ENCODE measurements around the gene NGLY1. TPM values are rescaled to one million over a fixed set of nuclear protein-coding genes. Genes with fewer than 3 reads are reported as not detected.

NGLY1 gene
- total RNA-seq, 1 experiment from 2014 or later, result 29.4 TPM

GRCh38 chr3:25707268-25707926 lies 75.8 kb downstream of the NGLY1 start:
- Histone ChIP-seq H3K27ac (ENCODE audit: low read depth, low read length) (no peak overlapping the region), H3K4me1 (ENCODE audit: control insufficient read depth in 1 of 2, insufficient read depth in 2 of 2, low read length in 2 of 2) (no peaks in the 10 kb centered on the region), H3K4me2 (ENCODE audit: low read length) (no peak overlapping the region), H2AFZ (ENCODE audit: low read depth, low read length, poor library complexity, severe bottlenecking) (no peak overlapping the region), H3K9ac (ENCODE audit: low read length) (no peak overlapping the region), H3K4me3 (replicated peaks in 1 of 2; ENCODE audit: low read depth in 1 of 2, low read length in 2 of 2) (no peak overlapping the region), H3K79me2 (ENCODE audit: insufficient read depth, low read length) (no peaks in the 10 kb centered on the region), H3K36me3 (ENCODE audit: control insufficient read depth in 1 of 2, insufficient read depth in 2 of 2, low read length in 2 of 2) (no peaks in the 10 kb centered on the region), H4K20me1 (ENCODE audit: insufficient read depth) (no peaks in the 10 kb centered on the region), H3K27me3 (ENCODE audit: insufficient read depth, low read length) (peaks cover 24% of the 10 kb centered on the region), H3K9me2 (ENCODE audit: insufficient read depth) (no peaks in the 10 kb centered on the region), H3K9me3 (ENCODE audit: control insufficient read depth in 1 of 2, insufficient read depth in 1 of 2, low read depth in 1 of 2, low read length in 2 of 2) (no peaks in the 10 kb centered on the region)
- no TSS peak for BruUV-seq (replicated peaks)
- no peak for ATAC-seq
- ChIA-PET CTCF (no interaction called here), RAD21 (ENCODE audit: low non-redundant PET in 1 of 2, low total read pairs in 2 of 2, uncharacterized antibody in 2 of 2, unreplicated experiment in 2 of 2) (no interaction called here), POLR2A (no interaction called here)
- no peak for DNase-seq (ENCODE audit: low read depth, low spot score)
- intact Hi-C loops (cut with micrococcal nuclease), result no loop called here
- no peak for TF ChIP-seq RAD21 (IDR thresholded peaks at IDR 0.05; ENCODE audit: low read depth)
- TF ChIP-seq YY1 (IDR thresholded peaks at IDR 0.05; ENCODE audit: extremely low read depth, insufficient replicate concordance, low read depth, low read length), result no peak
- no peak for TF ChIP-seq SRF (IDR thresholded peaks at IDR 0.05; ENCODE audit: low read depth)
- no peak for TF ChIP-seq REST (IDR thresholded peaks at IDR 0.05; ENCODE audit: low read depth)
- no peak for TF ChIP-seq CTCF (IDR thresholded peaks at IDR 0.05 in 2 of 3, conservative IDR thresholded peaks at IDR 0.05 in 1 of 3; ENCODE audit: borderline replicate concordance in 1 of 3, insufficient read depth in 1 of 3, low read depth in 2 of 3, low read length in 2 of 3)
- no peak for TF ChIP-seq SP1 (IDR thresholded peaks at IDR 0.05; ENCODE audit: low read depth)
- no peak for TF ChIP-seq MAX (IDR thresholded peaks at IDR 0.05)
- TF ChIP-seq ELF1 (IDR thresholded peaks at IDR 0.05; ENCODE audit: borderline replicate concordance, low read depth), result no peak
- TF ChIP-seq CBX3 (IDR thresholded peaks at IDR 0.05; ENCODE audit: low read depth), result no peak
- no peak for TF ChIP-seq SIN3A (IDR thresholded peaks at IDR 0.05; ENCODE audit: low read depth)
- TF ChIP-seq POLR2A (IDR thresholded peaks at IDR 0.05; ENCODE audit: borderline replicate concordance, extremely low read depth, insufficient read depth, insufficient read length), result no peak
- no peak for TF ChIP-seq EZH2 (IDR thresholded peaks at IDR 0.05)
- TF ChIP-seq CEBPB (IDR thresholded peaks at IDR 0.05; ENCODE audit: low read depth), result no peak
- TF ChIP-seq JUND (IDR thresholded peaks at IDR 0.05), result no peak
- no peak for TF ChIP-seq ZFX (IDR thresholded peaks at IDR 0.05)
- TF ChIP-seq TCF7L2 (IDR thresholded peaks at IDR 0.05; ENCODE audit: borderline replicate concordance, extremely low read depth, insufficient read depth, insufficient read length), result no peak
- TF ChIP-seq FOSL1 (IDR thresholded peaks at IDR 0.05; ENCODE audit: low read depth), result no peak
